BJ (cell line): ENCODE data around the gene WDR90. TPM values are rescaled to one million over a fixed set of nuclear protein-coding genes. Genes with fewer than 3 reads are reported as not detected.

Experiments used
- CTCF ChIA-PET: fragments of 350-600 bp; formaldehyde crosslinking; extraction: SDS; loops from one replicate; lab custom pipeline; 2021; ENCODE audit warnings: antibody characterized with exemption, inconsistent platforms; lab: Yijun Ruan, JAX
- POLR2A ChIA-PET: fragments of 300-600 bp; sonication (Branson Sonifier 250); formaldehyde crosslinking; extraction: SDS; loops from one replicate; lab custom pipeline; 2021; ENCODE audit warnings: antibody characterized with exemption; lab: Charles Lee
- DNase-seq: peaks from one replicate; pipeline ENCODE4 v3.0.0-alpha.2; 2011; ENCODE audit warnings: low read depth
- H3K27me3 ChIP-seq: 2 replicates; pipeline ENCODE4 v1.6.0; 2011; ENCODE audit warnings: low read length; ENCODE audit not compliant: control insufficient read depth, insufficient read depth
- H3K36me3 ChIP-seq: 2 replicates; pipeline ENCODE4 v1.5.1; 2011; ENCODE audit warnings: low read length; ENCODE audit not compliant: control insufficient read depth, insufficient read depth
- H3K4me3 ChIP-seq: 2 replicates; pipeline ENCODE4 v1.5.1; 2011; ENCODE audit warnings: low read depth, mild to moderate bottlenecking, control low read depth, low read length
- polyA plus RNA-seq: library from polyadenylated mRNA; depleted of rRNA; stranded (reverse); fragments of >200 nt; gene quantifications from 2 replicates; pipeline ENCODE4 v1.2.3, GENCODE V29; 2011
- TF ChIP-seq, protein P1 (sequence below): IDR thresholded peaks from 2 replicates; pipeline ENCODE4 v1.5.1; 2011; ENCODE audit warnings: low read depth, mild to moderate bottlenecking, control low read depth, inconsistent platforms, low read length, moderate library complexity; ENCODE audit not compliant: insufficient read depth

WDR90 gene
- polyA plus RNA-seq, 1 experiment: 10.0 TPM

DNA sequence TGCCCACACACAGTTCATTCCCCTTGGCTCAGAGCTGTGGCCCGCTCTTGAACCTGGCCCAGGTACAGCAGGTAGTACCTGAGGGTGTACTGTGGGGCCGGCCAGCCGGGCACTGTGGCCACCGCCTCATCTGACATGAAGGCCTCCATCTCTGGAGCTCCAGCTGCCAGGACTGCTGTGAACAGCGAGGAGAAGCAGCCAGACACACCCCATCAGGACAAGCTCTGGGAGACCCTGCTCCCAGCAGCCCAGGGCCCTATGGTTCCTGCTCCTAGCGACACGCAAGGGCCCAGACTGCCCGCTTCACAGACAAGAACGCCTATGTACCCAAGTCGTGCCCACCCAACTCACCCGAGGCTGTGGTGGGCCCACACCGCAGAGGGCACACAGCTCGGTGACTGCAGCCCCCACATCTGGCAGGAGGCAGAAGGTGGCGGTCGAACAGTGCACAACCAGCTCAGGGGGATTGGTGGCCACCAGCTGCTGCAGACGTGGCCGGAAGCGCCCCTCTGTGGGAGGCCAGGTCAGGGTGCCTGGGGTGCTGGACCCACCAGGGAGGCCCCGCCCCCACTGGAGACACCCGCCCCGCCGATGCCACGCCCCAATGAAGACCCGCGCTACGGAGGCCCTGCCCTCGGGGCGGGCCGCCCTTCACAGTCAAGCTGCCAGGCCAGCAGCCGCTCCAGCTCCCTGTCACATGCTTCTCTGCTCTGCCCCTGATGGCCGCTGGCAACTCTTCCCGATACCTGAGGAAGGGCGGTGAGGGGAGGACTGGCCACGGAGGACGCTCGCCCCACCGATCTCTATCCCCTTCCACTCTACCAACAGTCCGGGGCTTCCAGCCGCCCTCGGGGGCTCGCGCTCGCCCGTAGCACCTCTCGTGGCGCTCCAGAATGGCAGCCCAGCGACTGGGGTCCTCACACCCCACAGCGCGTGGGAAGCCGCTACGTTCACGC, 30.0 kb downstream of the WDR90 start:
- Histone ChIP-seq H3K4me3 (peak overlapping the region; percentile 50), H3K27me3 (no peaks in the 10 kb centered on the region), H3K36me3 (peaks cover 20% of the 10 kb centered on the region)
- TF ChIP-seq, protein P1, sequence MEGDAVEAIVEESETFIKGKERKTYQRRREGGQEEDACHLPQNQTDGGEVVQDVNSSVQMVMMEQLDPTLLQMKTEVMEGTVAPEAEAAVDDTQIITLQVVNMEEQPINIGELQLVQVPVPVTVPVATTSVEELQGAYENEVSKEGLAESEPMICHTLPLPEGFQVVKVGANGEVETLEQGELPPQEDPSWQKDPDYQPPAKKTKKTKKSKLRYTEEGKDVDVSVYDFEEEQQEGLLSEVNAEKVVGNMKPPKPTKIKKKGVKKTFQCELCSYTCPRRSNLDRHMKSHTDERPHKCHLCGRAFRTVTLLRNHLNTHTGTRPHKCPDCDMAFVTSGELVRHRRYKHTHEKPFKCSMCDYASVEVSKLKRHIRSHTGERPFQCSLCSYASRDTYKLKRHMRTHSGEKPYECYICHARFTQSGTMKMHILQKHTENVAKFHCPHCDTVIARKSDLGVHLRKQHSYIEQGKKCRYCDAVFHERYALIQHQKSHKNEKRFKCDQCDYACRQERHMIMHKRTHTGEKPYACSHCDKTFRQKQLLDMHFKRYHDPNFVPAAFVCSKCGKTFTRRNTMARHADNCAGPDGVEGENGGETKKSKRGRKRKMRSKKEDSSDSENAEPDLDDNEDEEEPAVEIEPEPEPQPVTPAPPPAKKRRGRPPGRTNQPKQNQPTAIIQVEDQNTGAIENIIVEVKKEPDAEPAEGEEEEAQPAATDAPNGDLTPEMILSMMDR: no peak
- ChIA-PET POLR2A (interaction anchor here (0.9 kb wide), 1 partner anchor 45 kb away, joined by 14 read pairs; no protein-coding TSS in a partner anchor), CTCF (interaction anchor here (1.6 to 4.5 kb wide), 2 partner anchors 12 to 62 kb away, joined by 3 to 20 read pairs; partner anchors contain the start of genes CIAO3 and RHOT2)
- DNase-seq: no peak

DNA sequence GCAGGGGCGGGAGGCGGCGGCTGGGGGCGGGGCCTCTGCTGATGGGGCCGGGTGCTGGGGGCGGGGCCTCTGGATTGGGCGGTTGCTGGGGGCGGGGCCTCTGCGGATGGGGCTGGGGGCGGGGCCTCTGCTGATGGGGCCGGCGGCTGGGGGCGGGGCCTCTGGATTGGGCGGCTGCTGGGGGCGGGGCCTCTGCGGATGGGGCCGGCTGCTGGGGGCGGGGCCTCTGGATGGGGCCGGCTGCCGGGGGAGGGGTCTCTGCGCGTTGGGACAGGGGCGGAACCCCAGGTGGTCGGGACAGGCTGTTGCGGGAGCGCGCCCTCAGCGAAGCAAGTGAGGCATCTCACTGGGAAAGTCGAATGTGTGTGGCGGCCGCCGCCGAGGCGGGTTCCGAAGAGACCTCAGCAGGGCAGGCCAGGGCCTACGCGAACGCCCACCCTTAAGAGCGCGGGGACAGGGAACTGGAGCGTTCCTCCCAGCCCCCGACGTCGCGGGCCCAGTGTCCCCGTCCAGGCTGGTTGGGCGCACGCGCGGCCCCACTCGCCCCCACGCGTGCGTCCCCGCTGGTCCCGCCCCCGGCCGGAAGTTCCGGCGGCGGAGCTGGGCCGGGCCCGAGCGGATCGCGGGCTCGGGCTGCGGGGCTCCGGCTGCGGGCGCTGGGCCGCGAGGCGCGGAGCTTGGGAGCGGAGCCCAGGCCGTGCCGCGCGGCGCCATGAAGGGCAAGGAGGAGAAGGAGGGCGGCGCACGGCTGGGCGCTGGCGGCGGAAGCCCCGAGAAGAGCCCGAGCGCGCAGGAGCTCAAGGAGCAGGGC, 30.9 kb downstream of the WDR90 start, which contains the start of gene STUB1:
STUB1 (plus strand) TSS at position 597 of the 811 bp plus-strand sequence; CDS start at position 713, 116 bp downstream.
- ChIA-PET CTCF (interaction anchor here (0.6 to 4.5 kb wide), 4 partner anchors 10 to 61 kb away, joined by 3 to 20 read pairs (median 5); partner anchors contain the start of genes CIAO3 and RHOT2), POLR2A (interaction anchor here (0.9 kb wide), 1 partner anchor 46 kb away, joined by 14 read pairs; no protein-coding TSS in a partner anchor)
- Histone ChIP-seq H3K4me3 (peak within 1 kb of the TSS; percentile 69), H3K27me3 (no peaks in the 10 kb centered on the region), H3K36me3 (peaks cover 19% of the 10 kb centered on the region)
- TF ChIP-seq, protein P1: no peak
- DNase-seq: peak; percentile 23

DNA sequence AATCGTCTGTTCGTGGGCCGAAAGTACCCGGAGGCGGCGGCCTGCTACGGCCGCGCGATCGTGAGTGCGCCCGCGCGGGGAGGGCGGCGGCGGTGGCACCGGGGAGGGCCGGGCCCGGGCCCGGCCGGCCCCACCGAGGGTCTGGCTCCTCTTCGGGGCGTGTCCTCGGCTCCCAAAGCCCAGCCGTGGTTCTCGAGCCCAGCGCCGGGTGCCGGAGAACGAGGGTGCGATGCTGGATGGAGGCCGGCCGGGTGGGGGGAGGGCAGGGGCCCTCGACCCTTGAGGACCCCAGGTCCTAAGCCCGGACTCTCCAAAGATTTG, 31.4 kb downstream of the WDR90 start:
- peaks cover 21% of the 10 kb centered on the region for H3K36me3 ChIP-seq
- TF ChIP-seq, protein P1: no peak
- no peak for DNase-seq
- CTCF ChIA-PET: interaction anchor here (1.3 to 4.5 kb wide), 4 partner anchors 13 to 60 kb away, joined by 3 to 20 read pairs (median 6); partner anchors contain the start of genes CIAO3 and RHOT2
- peak overlapping the region; percentile 69 for H3K4me3 ChIP-seq
- no peaks in the 10 kb centered on the region for H3K27me3 ChIP-seq
- POLR2A ChIA-PET: no interaction called here

DNA sequence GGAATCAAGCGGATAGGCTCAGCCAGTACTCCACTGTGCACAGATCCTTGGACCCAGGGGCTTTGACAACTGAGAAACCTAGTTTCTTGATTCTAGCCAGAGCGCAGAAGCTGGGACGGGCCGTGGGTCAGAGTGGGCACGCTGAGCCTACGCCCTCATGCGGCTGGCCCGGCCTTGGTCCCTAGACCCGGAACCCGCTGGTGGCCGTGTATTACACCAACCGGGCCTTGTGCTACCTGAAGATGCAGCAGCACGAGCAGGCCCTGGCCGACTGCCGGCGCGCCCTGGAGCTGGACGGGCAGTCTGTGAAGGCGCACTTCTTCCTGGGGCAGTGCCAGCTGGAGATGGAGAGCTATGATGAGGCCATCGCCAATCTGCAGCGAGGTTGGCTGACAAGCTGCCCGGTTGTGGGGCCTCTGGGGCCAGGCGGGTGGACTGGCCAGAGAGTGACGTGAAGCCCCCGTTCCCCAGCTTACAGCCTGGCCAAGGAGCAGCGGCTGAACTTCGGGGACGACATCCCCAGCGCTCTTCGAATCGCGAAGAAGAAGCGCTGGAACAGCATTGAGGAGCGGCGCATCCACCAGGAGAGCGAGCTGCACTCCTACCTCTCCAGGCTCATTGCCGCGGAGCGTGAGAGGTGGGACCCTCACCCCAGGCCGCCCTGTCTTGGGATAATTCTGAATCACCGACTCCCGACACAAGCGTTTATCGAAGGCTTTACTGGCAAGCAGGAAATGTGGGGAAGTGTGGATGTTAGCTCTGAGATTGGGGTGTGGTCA, 32.0 kb downstream of the WDR90 start:
- TF ChIP-seq, protein P1: peak; percentile 21; the same call in 1 of the 2 replicates
- ChIA-PET POLR2A (no interaction called here), CTCF (interaction anchor here (1.3 to 4.5 kb wide), 3 partner anchors 14 to 39 kb away, joined by 4 to 20 read pairs (median 7); partner anchors contain the start of gene RHOT2)
- Histone ChIP-seq H3K27me3 (no peaks in the 10 kb centered on the region), H3K4me3 (peak overlapping the region; percentile 69), H3K36me3 (peaks cover 21% of the 10 kb centered on the region)
- DNase-seq: no peak
